Activated CD4-positive, alpha-beta memory T cell treated with anti-CD3 and anti-CD28 coated beads for 36 hours (primary cell): ENCODE results near the gene MGMT. TPM values are rescaled to one million over a fixed set of nuclear protein-coding genes. Genes with fewer than 3 reads are reported as not detected.

ENCODE experiments used
- CTCF ChIA-PET: fragments of 350-600 bp; sonication (Branson Sonifier 250); formaldehyde crosslinking; loops from one replicate; lab custom pipeline; 2021; ENCODE audit warnings: antibody characterized with exemption, inconsistent platforms; lab: Charles Lee
- POLR2A ChIA-PET: fragments of 350-600 bp; sonication (Branson Sonifier 250); formaldehyde crosslinking; loops from one replicate; lab custom pipeline; 2021; ENCODE audit warnings: antibody characterized with exemption; lab: Charles Lee
- DNase-seq: peaks from one replicate; pipeline ENCODE4 v3.0.0-alpha.2; 2020
- H3K27ac Mint-ChIP-seq: one replicate; pipeline ENCODE4 v1.8.0; 2021; ENCODE audit warnings: mixed read lengths
- H3K27me3 Mint-ChIP-seq: one replicate; pipeline ENCODE4 v1.8.0; 2021; ENCODE audit warnings: mixed read lengths
- H3K36me3 Mint-ChIP-seq: one replicate; pipeline ENCODE4 v1.8.0; 2021; ENCODE audit warnings: mixed read lengths
- H3K4me1 Mint-ChIP-seq: one replicate; pipeline ENCODE4 v1.8.0; 2021; ENCODE audit warnings: low read depth, mixed read lengths
- H3K4me3 Mint-ChIP-seq: one replicate; pipeline ENCODE4 v1.8.0; 2021; ENCODE audit warnings: mild to moderate bottlenecking, mixed read lengths
- H3K9me3 Mint-ChIP-seq: one replicate; pipeline ENCODE4 v1.8.0; 2021; ENCODE audit warnings: mixed read lengths
- intact Hi-C: fragments of 100-400 bp; cut with micrococcal nuclease; formaldehyde crosslinking; loops from one replicate; pipeline ENCODE4 v1.15.1; 2023
- total RNA-seq, 2 experiments: library from RNA; stranded (reverse); gene quantifications; one replicate each; pipeline ENCODE4 v1.2.3, GENCODE V29; 2021

Gene MGMT
- total RNA-seq, 2 experiments from 2014 or later, result 22.9 to 23.8 TPM

DNA sequence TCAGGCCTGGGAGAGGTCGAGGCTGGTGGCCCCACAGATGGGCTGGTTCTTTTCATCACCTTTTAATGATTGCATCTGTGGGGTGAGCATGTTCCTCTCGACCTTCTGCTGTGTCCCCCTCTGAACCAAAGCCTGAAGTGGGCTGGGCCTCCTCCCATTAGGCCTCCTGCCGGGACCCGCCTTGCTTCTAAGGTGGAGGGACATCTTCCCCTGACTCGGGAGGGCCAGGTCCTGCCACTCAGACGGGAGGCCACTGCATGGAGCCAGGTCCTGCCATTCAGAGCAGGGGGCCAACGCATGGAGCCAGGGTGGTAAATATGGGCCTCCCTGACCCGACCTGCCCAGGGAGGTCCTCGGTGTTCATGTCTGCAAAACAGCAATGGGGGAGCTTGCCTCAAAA, 308.6 kb downstream of the MGMT start:
- no peaks in the 10 kb centered on the region for H3K27me3 Mint-ChIP-seq
- CTCF ChIA-PET, result no interaction called here
- H3K4me3 Mint-ChIP-seq, result no peak overlapping the region
- no peak for DNase-seq
- no peaks in the 10 kb centered on the region for H3K4me1 Mint-ChIP-seq
- no peak overlapping the region for H3K27ac Mint-ChIP-seq
- peaks cover 22% of the 10 kb centered on the region for H3K9me3 Mint-ChIP-seq
- peaks cover 8% of the 10 kb centered on the region for H3K36me3 Mint-ChIP-seq
- POLR2A ChIA-PET, result no interaction called here
- intact Hi-C loops, result no loop called here

DNA sequence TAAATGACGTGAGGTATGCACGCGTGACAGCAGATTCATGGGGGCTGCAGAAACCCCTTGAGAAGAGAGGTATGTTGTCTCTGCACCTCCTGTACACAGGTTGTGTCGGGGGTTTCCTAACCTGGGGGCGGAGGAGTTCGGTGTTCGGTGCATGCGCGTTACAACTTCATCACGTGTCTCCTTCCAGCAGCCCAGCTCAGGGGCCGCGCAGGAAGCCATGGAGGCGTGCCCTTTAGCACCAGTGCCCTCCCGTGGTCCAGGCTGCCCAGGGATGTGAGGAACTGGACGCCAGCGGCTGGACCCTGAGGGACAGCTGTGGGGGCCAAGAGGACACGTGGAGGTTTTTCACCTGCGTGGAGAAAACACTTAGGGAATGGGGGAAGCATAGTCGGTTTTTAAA, 310.6 kb downstream of the MGMT start:
- Mint-ChIP-seq H3K4me3 (no peak overlapping the region), H3K36me3 (peaks cover 1% of the 10 kb centered on the region), H3K27ac (no peak overlapping the region), H3K4me1 (no peaks in the 10 kb centered on the region), H3K27me3 (no peaks in the 10 kb centered on the region), H3K9me3 (peaks cover 25% of the 10 kb centered on the region)
- CTCF ChIA-PET, result no interaction called here
- intact Hi-C loops, result no loop called here
- DNase-seq, result no peak
- POLR2A ChIA-PET, result no interaction called here

DNA sequence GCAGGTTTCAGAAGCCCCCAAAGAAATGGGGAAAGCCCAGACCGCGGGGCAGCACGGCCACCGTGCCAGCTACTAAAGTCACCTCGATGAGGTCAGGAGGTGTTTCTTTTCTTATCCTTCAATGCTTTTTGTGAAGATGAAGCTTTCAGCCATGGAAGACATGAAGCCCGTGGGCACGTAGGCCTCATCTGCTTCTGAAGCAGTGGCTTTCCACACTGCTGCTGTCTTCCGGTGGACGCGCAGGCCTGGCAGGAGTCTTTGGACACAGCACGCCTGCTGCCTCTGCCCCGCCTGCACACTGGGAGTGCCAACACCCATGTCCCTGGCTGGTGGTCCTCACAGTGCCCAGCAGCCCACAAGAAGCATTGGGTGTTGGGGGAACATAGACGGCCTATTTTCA, 311.5 kb downstream of the MGMT start:
- Mint-ChIP-seq H3K27ac (no peak overlapping the region), H3K4me1 (no peaks in the 10 kb centered on the region), H3K36me3 (peaks cover 1% of the 10 kb centered on the region), H3K4me3 (no peak overlapping the region), H3K9me3 (peaks cover 31% of the 10 kb centered on the region), H3K27me3 (no peaks in the 10 kb centered on the region)
- DNase-seq, result no peak
- ChIA-PET CTCF (no interaction called here), POLR2A (no interaction called here)
- intact Hi-C loops, result no loop called here

DNA sequence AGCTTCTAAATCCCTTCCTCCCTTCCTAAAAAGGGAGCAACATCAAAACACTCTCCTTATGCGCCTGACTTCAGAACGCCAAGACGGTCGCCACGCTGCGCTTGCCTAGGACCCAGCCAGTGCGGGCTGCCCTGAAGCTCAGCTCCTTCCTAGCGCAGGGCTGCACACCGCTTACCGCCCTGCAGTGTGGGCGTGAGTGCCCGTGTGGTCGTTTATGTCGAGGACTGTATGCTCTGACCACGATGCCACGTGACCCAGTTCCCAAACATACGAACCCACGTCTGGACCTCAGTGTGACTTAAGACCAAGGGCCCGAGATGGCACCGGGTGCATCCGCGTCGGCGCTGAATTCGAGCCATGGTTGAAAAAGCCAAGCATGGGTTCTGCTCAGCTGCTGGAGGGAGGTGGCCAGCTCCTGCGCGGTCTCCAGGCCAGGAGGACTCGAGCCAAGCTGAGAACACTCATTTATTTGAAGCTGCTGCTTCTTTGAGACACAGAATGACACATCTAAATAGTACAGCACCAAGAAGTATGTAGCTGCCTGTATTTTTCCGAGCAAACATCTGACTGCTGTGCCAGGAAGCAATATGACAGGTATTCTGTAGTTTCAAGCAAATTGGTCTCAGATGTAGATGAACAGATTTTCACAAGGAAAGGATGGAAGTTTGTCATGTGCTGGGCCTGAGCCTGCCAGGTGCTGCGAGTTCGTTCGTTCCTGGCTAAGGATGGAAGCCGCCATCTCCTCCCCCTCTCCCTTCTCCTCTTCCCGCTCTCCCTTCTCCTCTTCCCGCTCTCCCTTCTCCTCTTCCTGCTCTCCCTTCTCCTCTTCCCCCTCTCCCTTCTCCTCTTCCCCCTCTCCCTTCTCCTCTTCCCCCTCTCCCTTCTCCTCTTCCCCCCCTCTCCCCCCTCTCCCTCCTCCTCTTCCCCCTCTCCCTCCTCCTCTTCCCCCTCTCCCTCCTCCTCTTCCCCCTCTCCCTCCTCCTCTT, 312.4 kb downstream of the MGMT start:
- Mint-ChIP-seq H3K9me3 (peaks cover 34% of the 10 kb centered on the region), H3K27me3 (no peaks in the 10 kb centered on the region), H3K4me1 (no peaks in the 10 kb centered on the region), H3K36me3 (peaks cover 1% of the 10 kb centered on the region), H3K4me3 (no peak overlapping the region), H3K27ac (no peak overlapping the region)
- intact Hi-C loops, result no loop called here
- no peak for DNase-seq
- ChIA-PET POLR2A (no interaction called here), CTCF (no interaction called here)

DNA sequence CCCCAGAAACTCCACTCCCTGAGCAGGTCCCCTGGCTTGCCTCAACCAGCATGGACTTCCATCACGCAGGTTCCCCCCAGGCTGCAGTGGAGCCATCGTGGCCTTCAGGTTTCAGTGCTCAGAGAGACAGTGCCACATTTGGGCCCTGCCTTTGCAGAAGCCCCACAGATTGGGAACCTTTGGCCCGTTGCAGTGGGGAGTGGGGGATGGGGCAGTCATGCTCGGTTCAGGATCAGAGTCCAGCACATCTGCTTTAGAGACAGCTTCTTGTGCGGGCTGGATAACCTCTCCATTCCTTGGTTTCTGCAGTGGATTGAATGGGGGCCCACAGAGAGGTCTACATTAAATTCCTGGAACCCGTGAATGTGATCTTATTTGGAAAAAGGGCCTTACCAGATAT, 313.2 kb downstream of the MGMT start:
- DNase-seq, result no peak
- intact Hi-C loops, result no loop called here
- Mint-ChIP-seq H3K27ac (no peak overlapping the region), H3K36me3 (peaks cover 1% of the 10 kb centered on the region), H3K4me3 (no peak overlapping the region), H3K4me1 (no peaks in the 10 kb centered on the region), H3K27me3 (no peaks in the 10 kb centered on the region), H3K9me3 (peaks cover 36% of the 10 kb centered on the region)
- POLR2A ChIA-PET, result no interaction called here
- CTCF ChIA-PET, result no interaction called here

DNA sequence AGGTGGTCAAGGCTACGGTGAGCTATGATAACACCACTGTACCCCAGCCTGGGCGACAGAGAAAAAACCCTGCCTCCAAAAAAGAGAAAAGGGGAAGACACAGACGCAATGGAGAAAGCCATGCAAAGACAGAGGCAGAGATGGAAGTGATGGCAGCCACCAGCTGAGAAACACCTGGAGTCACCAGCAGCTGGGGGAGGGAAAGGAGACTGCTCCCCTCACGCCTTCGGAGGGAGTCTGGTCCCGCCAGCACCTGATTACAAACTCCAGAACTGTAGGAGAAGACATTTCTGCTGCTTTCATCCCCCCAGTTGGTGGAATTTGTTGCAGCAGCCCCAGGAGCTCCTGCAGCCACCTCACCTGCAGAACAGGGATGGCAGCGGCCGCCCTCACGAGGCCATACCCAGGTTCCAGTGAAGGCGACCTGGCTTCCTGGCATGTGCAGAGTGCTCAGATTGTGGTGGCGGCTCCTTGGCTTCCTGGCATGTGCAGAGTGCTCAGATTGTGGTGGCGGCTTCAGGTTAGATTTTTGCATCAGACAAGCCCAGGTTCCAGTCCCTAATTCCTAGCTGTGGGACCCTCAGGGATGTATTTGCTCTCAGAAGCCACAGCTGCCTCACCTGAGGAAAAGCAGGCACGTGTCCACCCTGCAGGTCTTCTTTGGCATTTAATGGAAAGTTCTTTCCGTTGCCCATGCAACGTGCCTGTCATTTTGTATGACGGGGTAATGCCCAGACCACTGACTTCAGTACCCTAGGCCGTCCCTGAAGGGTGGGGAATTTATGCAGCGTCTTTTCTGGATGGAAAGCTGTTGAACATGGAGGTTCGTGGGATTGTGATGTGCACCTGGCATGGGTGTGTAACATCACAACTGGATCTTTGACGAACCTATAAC, 314.1 kb downstream of the MGMT start:
- CTCF ChIA-PET, result no interaction called here
- no peak for DNase-seq
- POLR2A ChIA-PET, result no interaction called here
- peaks cover 40% of the 10 kb centered on the region for H3K9me3 Mint-ChIP-seq
- no peak overlapping the region for H3K4me3 Mint-ChIP-seq
- no peaks in the 10 kb centered on the region for H3K4me1 Mint-ChIP-seq
- peaks cover 1% of the 10 kb centered on the region for H3K36me3 Mint-ChIP-seq
- intact Hi-C loops, result no loop called here
- no peak overlapping the region for H3K27ac Mint-ChIP-seq
- no peaks in the 10 kb centered on the region for H3K27me3 Mint-ChIP-seq

DNA sequence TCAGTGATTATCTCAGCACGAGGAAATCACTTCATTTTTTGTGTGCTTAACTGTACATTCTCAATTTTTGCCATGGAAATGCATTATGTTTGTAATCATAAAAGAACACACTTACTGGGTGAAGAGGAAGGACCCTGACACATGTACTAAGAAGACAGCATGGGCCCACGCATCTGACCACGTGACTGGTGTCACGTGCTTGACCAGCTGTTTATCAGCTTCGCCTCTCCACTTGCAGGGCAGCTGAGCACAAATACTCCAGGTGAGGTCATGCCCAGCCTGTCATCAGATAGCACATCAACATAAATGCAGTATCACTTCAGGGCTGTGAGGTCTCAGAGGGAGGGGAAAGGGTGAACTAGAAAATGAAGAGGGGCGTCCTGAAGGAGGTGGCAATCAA, 317.2 kb downstream of the MGMT start:
- Mint-ChIP-seq H3K4me1 (no peaks in the 10 kb centered on the region), H3K4me3 (no peak overlapping the region), H3K27ac (no peak overlapping the region), H3K36me3 (peaks cover 6% of the 10 kb centered on the region), H3K27me3 (no peaks in the 10 kb centered on the region), H3K9me3 (peaks cover 37% of the 10 kb centered on the region)
- DNase-seq, result no peak
- POLR2A ChIA-PET, result no interaction called here
- intact Hi-C loops, result no loop called here
- CTCF ChIA-PET, result no interaction called here

DNA sequence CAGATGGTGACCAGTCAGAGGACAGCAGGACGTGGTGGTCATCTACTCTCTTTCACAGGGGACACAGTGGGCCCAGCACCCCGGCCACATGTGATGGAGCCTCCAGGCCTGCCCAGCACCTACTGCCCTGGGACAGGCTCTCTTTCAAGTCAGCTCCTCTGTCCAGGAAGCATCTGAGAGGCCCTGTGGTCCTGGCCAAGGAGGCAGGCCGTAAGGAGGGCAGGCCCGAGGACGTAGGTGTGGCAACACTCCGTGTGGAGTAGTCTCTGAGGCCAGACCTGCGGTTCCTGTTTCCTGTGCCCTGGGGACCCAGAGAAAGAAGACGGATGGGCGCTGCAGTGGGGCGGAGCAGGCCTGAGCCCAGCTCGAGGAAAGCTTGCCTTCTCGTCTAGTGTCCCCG, 317.9 kb downstream of the MGMT start:
- Mint-ChIP-seq H3K27ac (no peak overlapping the region), H3K36me3 (peaks cover 6% of the 10 kb centered on the region), H3K27me3 (no peaks in the 10 kb centered on the region), H3K4me3 (no peak overlapping the region), H3K9me3 (peaks cover 43% of the 10 kb centered on the region), H3K4me1 (no peaks in the 10 kb centered on the region)
- DNase-seq, result no peak
- ChIA-PET POLR2A (no interaction called here), CTCF (no interaction called here)
- intact Hi-C loops, result no loop called here

DNA sequence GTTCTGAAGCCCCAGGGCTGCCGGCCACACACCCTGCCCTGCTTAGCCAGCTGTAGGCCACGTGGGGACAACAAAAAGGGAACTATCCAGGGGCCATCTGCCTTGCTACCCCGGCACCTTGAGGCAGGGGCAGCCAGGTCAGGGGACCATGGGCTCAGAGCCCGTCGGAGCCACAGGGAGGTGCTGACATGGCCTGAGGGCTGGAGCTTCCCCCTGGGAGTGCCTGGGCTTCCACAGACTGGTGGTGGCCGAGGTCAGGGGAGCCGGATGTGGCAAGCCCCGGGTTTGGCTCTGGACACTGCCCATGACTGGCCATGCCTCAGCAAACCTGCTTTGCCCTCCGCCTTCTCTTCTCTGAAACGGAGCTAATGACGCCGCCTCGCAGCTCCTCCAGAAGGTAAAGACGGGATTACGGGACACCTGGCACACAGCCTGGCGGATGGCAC, 318.5 kb downstream of the MGMT start:
- H3K9me3 Mint-ChIP-seq, result peaks cover 50% of the 10 kb centered on the region
- intact Hi-C loops, result no loop called here
- no peak overlapping the region for H3K27ac Mint-ChIP-seq
- H3K4me1 Mint-ChIP-seq, result no peaks in the 10 kb centered on the region
- POLR2A ChIA-PET, result no interaction called here
- peaks cover 6% of the 10 kb centered on the region for H3K36me3 Mint-ChIP-seq
- no peak for DNase-seq
- CTCF ChIA-PET, result no interaction called here
- no peak overlapping the region for H3K4me3 Mint-ChIP-seq
- no peaks in the 10 kb centered on the region for H3K27me3 Mint-ChIP-seq

DNA sequence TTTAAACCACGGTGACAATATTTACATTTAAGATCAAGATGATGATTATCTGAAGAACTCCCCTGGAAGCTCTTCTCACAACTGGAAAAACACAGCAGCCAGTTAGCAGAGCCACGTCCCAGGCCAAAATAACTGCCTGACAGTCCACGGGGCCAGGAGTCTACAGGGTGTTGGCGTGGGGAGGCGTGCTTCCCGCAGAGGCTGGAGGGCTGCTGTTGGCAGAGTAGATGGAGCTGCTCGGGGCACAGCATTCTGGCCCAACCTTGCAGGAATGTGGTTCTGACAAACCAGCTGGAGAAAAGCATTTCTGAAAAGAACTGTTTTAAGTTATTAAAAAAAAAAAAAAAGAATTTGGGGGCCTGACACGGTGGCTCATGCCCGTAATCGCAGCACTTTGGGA, 319.2 kb downstream of the MGMT start:
- intact Hi-C loops, result no loop called here
- no peaks in the 10 kb centered on the region for H3K27me3 Mint-ChIP-seq
- no peak overlapping the region for H3K4me3 Mint-ChIP-seq
- no peaks in the 10 kb centered on the region for H3K4me1 Mint-ChIP-seq
- ChIA-PET CTCF (no interaction called here), POLR2A (no interaction called here)
- no peak for DNase-seq
- H3K9me3 Mint-ChIP-seq, result peaks cover 56% of the 10 kb centered on the region
- H3K27ac Mint-ChIP-seq, result no peak overlapping the region
- peaks cover 6% of the 10 kb centered on the region for H3K36me3 Mint-ChIP-seq

DNA sequence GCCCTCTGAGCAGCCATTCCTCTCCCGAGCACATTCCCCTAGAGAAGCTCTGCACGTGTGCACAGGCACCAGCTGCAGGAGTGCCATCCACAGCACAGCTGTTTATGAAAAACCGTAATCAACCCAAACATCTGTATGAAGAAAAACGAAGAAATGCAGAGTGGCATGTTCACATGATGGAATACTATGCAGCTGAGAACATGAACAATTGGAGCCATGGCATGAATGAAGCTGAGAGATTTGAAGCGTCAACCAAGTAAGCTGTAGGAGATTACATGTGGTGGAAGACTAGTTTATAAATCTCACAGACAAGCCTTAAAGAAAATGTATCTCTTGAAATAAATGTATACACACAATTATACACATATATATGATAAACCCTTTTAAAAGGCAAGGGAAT, 320.5 kb downstream of the MGMT start:
- Mint-ChIP-seq H3K4me1 (no peaks in the 10 kb centered on the region), H3K9me3 (peaks cover 65% of the 10 kb centered on the region), H3K4me3 (no peak overlapping the region), H3K27ac (no peak overlapping the region), H3K36me3 (peaks cover 6% of the 10 kb centered on the region), H3K27me3 (no peaks in the 10 kb centered on the region)
- intact Hi-C loops, result no loop called here
- POLR2A ChIA-PET, result no interaction called here
- no peak for DNase-seq
- CTCF ChIA-PET, result no interaction called here

DNA sequence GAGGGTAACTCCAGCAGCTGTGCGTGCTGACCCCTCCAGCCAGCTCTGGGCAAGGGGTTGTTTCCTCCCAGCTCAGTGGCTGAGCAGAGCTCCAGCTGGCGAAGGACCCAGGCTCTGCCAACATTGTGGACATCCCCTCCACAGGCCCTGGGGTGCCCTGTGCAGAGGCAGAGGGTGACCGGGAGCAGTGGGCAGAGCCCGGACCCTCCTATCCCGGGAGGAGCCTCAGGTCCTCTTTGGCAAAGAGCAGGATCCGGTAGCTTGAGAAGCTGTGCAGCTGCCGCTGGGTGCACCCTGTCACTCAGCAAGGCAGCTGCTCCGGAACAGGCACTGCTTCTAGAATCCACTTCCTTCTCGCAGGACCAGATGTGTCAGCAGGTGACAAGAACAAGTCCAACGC, 321.2 kb downstream of the MGMT start:
- Mint-ChIP-seq H3K36me3 (peaks cover 6% of the 10 kb centered on the region), H3K4me3 (no peak overlapping the region), H3K27ac (no peak overlapping the region), H3K9me3 (peaks cover 65% of the 10 kb centered on the region), H3K4me1 (no peaks in the 10 kb centered on the region), H3K27me3 (no peaks in the 10 kb centered on the region)
- intact Hi-C loops, result no loop called here
- POLR2A ChIA-PET, result no interaction called here
- DNase-seq, result no peak
- CTCF ChIA-PET, result no interaction called here
